Endothelial cell of umbilical vein (primary cell): ENCODE data around the gene PON1. TPM values are rescaled to one million over a fixed set of nuclear protein-coding genes. Genes with fewer than 3 reads are reported as not detected.

Source experiments
- BruUV-seq: library from RNA; stranded (reverse); fragments of 400-500 nt; replicated peaks from 2 replicates; lab custom pipeline; 2021; lab: Mats Ljungman, UMichigan
- CTCF ChIA-PET: fragments of 300-600, 350-600 bp; sonication (Branson Sonifier 250); formaldehyde crosslinking; loops from one replicate; lab custom pipeline; 2021; ENCODE audit warnings: antibody characterized with exemption, inconsistent platforms; lab: Charles Lee
- POLR2A ChIA-PET: fragments of 300-600, 350-600 bp; sonication (Branson Sonifier 250); formaldehyde crosslinking; loops from one replicate; lab custom pipeline; 2021; ENCODE audit warnings: antibody characterized with exemption, inconsistent platforms; lab: Charles Lee
- DNase-seq: peaks from one replicate; pipeline ENCODE4 v3.0.0-alpha.2; 2011; ENCODE audit warnings: low read depth, low spot score
- FAIRE-seq: peaks from 2 replicates; lab custom pipeline; 2011; peaks lifted over from hg19 to GRCh38; lab: Jason Lieb, UNC
- H2AFZ ChIP-seq: 2 replicates; pipeline ENCODE4 v1.6.0; 2012; ENCODE audit warnings: low read depth, low read length, control low read depth, inconsistent platforms
- H3K27ac ChIP-seq: 2 replicates; pipeline ENCODE4 v1.5.1; 2011; ENCODE audit warnings: low read depth, mild to moderate bottlenecking, control low read depth, low read length, moderate library complexity; ENCODE audit not compliant: insufficient read depth
- H3K27me3 ChIP-seq, 2 experiments: 2 replicates each; pipeline versions ENCODE4 v1.6.0 to v1.6.1; 2011; ENCODE audit warnings: low read length in 2 of 2, mixed read lengths in 1 of 2; ENCODE audit not compliant: control insufficient read depth in 2 of 2, insufficient read depth in 2 of 2
- H3K36me3 ChIP-seq, 2 experiments: 2 replicates in 1 of 2; 3 replicates in 1 of 2; pipeline ENCODE4 v1.5.1; 2011; ENCODE audit warnings: low read length in 2 of 2, mild to moderate bottlenecking in 1 of 2, moderate library complexity in 1 of 2; ENCODE audit not compliant: control insufficient read depth in 2 of 2, insufficient read depth in 2 of 2; ENCODE audit errors: extremely low read depth in 1 of 2
- H3K4me1 ChIP-seq: 3 replicates; pipeline ENCODE4 v1.5.1; 2011; ENCODE audit warnings: mild to moderate bottlenecking, low read length; ENCODE audit not compliant: control insufficient read depth, insufficient read depth; ENCODE audit errors: extremely low read depth
- H3K4me2 ChIP-seq: 2 replicates; pipeline ENCODE4 v1.6.1; 2011; ENCODE audit warnings: low read length, control low read depth, mixed read lengths; ENCODE audit not compliant: insufficient read depth
- H3K4me3 ChIP-seq, 3 experiments: fragments of 200-600 bp in 1 of 3; sonication (generic), shearing (Covaris generic) in 1 of 3; replicated peaks in 1 of 3; 2 replicates each; pipeline ENCODE4 v1.5.1; 2011 to 2016; ENCODE audit warnings: control low read depth in 3 of 3, low read length in 3 of 3, mild to moderate bottlenecking in 2 of 3, inconsistent platforms in 1 of 3, low read depth in 1 of 3, moderate library complexity in 1 of 3; ENCODE audit not compliant: insufficient read depth in 1 of 3
- H3K79me2 ChIP-seq: 2 replicates; pipeline ENCODE4 v1.6.0; 2012; ENCODE audit warnings: low read length, inconsistent platforms; ENCODE audit not compliant: control insufficient read depth, insufficient read depth
- H3K9ac ChIP-seq: replicated peaks from 2 replicates; pipeline ENCODE3; 2011; ENCODE audit warnings: low read length, control low read depth; ENCODE audit not compliant: insufficient read depth; ENCODE audit errors: extremely low read depth
- H3K9me1 ChIP-seq: replicated peaks from 3 replicates; pipeline ENCODE4 v1.6.0; 2011; ENCODE audit warnings: mild to moderate bottlenecking, low read length; ENCODE audit not compliant: control insufficient read depth, insufficient read depth; ENCODE audit errors: extremely low read depth
- H3K9me3 ChIP-seq: replicated peaks from 2 replicates; pipeline ENCODE4 v1.5.1; 2012; ENCODE audit warnings: low read length, inconsistent platforms; ENCODE audit not compliant: control insufficient read depth, insufficient read depth
- H4K20me1 ChIP-seq: replicated peaks from 2 replicates; pipeline ENCODE3; 2011; ENCODE audit warnings: mild to moderate bottlenecking, low read length; ENCODE audit not compliant: control insufficient read depth, insufficient read depth; ENCODE audit errors: extremely low read depth
- EZH2 ChIP-seq: IDR thresholded peaks from 2 replicates; pipeline ENCODE4 v1.6.1; 2012; ENCODE audit warnings: borderline replicate concordance, low read depth, mild to moderate bottlenecking, moderate library complexity, low read length, inconsistent platforms; ENCODE audit not compliant: severe bottlenecking
- FOS ChIP-seq: IDR thresholded peaks from 2 replicates; pipeline ENCODE4 v1.6.1; 2011; ENCODE audit warnings: mild to moderate bottlenecking, low read length, moderate library complexity, borderline replicate concordance; ENCODE audit not compliant: insufficient read depth
- GATA2 ChIP-seq: IDR thresholded peaks from 2 replicates; pipeline ENCODE4 v1.7.0; 2011; ENCODE audit warnings: low read depth, mild to moderate bottlenecking, moderate library complexity, mixed read lengths, low read length; ENCODE audit not compliant: insufficient read length, insufficient read depth
- JUN ChIP-seq: IDR thresholded peaks from 2 replicates; pipeline ENCODE4 v1.6.1; 2011; ENCODE audit warnings: borderline replicate concordance, low read depth; ENCODE audit not compliant: insufficient read length, insufficient read depth
- MYC ChIP-seq: IDR thresholded peaks from one replicate; pipeline ENCODE4 v1.6.1; 2011; ENCODE audit warnings: mild to moderate bottlenecking, low read depth, low read length
- POLR2A ChIP-seq: IDR thresholded peaks from 2 replicates; pipeline ENCODE4 v1.6.1; 2012; ENCODE audit warnings: low read depth, mild to moderate bottlenecking, control low read depth, low read length
- POLR2AphosphoS5 ChIP-seq: IDR thresholded peaks from 2 replicates; pipeline ENCODE4 v1.6.1; 2012; ENCODE audit warnings: low read depth, mild to moderate bottlenecking, control low read depth, low read length, moderate library complexity; ENCODE audit not compliant: insufficient read depth
- dilution Hi-C: fragments of 300-500 bp; cut with MboI; formaldehyde crosslinking; loops from one replicate; pipeline ENCODE4 v1.15.0; 2019; ENCODE audit warnings: low sequenced_read_pairs; ENCODE audit not compliant: extremely low pct_ligation_motif_present
- intact Hi-C: fragments of 100-400 bp; cut with micrococcal nuclease; formaldehyde crosslinking; loops from one replicate; pipeline ENCODE4 v1.10.0; 2022
- polyA plus RNA-seq, 4 experiments: library from polyadenylated mRNA; depleted of rRNA in 3 of 4; stranded (reverse) in 3 of 4; unstranded in 1 of 4; fragments of >200 nt; gene quantifications; 2 replicates each; pipeline versions ENCODE4 v1.2.1 to v1.2.3, GENCODE V29; 2011 to 2012; ENCODE audit warnings: missing spikeins in 1 of 4
- total RNA-seq: library from RNA; stranded (reverse); gene quantifications from 2 replicates; pipeline ENCODE4 v1.2.3, GENCODE V29; 2021
- TF ChIP-seq, protein P1 (sequence below), 2 donors: IDR thresholded peaks; 1 replicate in 1 of 2; 2 replicates in 1 of 2; pipeline ENCODE4 v1.5.1; 2011; ENCODE audit warnings: low read length in 2 of 2, mild to moderate bottlenecking in 2 of 2, moderate library complexity in 2 of 2, control low read depth in 1 of 2, inconsistent platforms in 1 of 2, low read depth in 1 of 2; ENCODE audit not compliant: insufficient read depth in 1 of 2; ENCODE audit errors: extremely low read depth in 1 of 2

Gene PON1
- total and polyA plus RNA-seq, 2 donors (not counting 3 experiments of a cell fraction or from before 2014, with no cell fraction given) = not detected

GRCh38 chr7:95303013-95303905 lies 21.1 kb downstream of the PON1 start:
- H3K27ac ChIP-seq = no peak overlapping the region
- H3K4me1 ChIP-seq = no peaks in the 10 kb centered on the region
- DNase-seq (no peak), FAIRE-seq (no peak)
- no peaks in the 10 kb centered on the region for H3K27me3 ChIP-seq
- H3K36me3 ChIP-seq = no peaks in the 10 kb centered on the region
- intact Hi-C loops (no loop called here), dilution Hi-C loops (no loop called here)
- no TSS peak for BruUV-seq
- no peak overlapping the region for H3K4me3 ChIP-seq
- H3K79me2 ChIP-seq = no peaks in the 10 kb centered on the region
- ChIA-PET CTCF (no interaction called here), POLR2A (no interaction called here)
- no peaks in the 10 kb centered on the region for H3K9me3 ChIP-seq
- H3K9ac ChIP-seq = no peak overlapping the region
- no peak overlapping the region for H2AFZ ChIP-seq
- TF ChIP-seq MYC (no peak), FOS (no peak), EZH2 (no peak), JUN (no peak), POLR2AphosphoS5 (no peak), GATA2 (no peak), POLR2A (no peak)
- TF ChIP-seq, protein P1, sequence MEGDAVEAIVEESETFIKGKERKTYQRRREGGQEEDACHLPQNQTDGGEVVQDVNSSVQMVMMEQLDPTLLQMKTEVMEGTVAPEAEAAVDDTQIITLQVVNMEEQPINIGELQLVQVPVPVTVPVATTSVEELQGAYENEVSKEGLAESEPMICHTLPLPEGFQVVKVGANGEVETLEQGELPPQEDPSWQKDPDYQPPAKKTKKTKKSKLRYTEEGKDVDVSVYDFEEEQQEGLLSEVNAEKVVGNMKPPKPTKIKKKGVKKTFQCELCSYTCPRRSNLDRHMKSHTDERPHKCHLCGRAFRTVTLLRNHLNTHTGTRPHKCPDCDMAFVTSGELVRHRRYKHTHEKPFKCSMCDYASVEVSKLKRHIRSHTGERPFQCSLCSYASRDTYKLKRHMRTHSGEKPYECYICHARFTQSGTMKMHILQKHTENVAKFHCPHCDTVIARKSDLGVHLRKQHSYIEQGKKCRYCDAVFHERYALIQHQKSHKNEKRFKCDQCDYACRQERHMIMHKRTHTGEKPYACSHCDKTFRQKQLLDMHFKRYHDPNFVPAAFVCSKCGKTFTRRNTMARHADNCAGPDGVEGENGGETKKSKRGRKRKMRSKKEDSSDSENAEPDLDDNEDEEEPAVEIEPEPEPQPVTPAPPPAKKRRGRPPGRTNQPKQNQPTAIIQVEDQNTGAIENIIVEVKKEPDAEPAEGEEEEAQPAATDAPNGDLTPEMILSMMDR (IDR thresholded peaks at IDR 0.05; ENCODE audit: extremely low read depth in 1 of 2, insufficient read depth in 1 of 2, low read depth in 1 of 2, low read length in 2 of 2) = no peak
- no peak overlapping the region for H3K4me2 ChIP-seq
- no peaks in the 10 kb centered on the region for H4K20me1 ChIP-seq
- no peaks in the 10 kb centered on the region for H3K9me1 ChIP-seq
